ENCODE data around the gene SSB. TPM values are rescaled to one million over a fixed set of nuclear protein-coding genes. Genes with fewer than 3 reads are reported as not detected.

Gene SSB
- 83.5 and 113 TPM in 2 replicates for total RNA-seq

GRCh38 chr2:169798718-169799592, at the start of gene SSB:
SSB (plus strand) TSS chr2:169798871; CDS start chr2:169800961, 2,090 bp downstream.

GRCh38 chr2:169824373-169825333, 26.0 kb downstream of the SSB start, which contains the start of gene METTL5:
METTL5 (minus strand) TSS chr2:169824905; CDS start chr2:169824597, 308 bp downstream.

GRCh38 chr2:169827272-169828140, 28.8 kb downstream of the SSB start, which contains the start of gene UBR3:
UBR3 (plus strand) TSS chr2:169827454; CDS start chr2:169827508, 54 bp downstream.

Other genes starting within 250 kb of the SSB start
- 10.3 and 13.4 TPM in 2 replicates for gene FASTKD1, start 225.0 kb upstream of the SSB start, total RNA-seq
- gene PPIG, start 214.5 kb upstream of the SSB start, total RNA-seq, result 11.6 and 12.9 TPM in 2 replicates
- not detected in 2 replicates for gene CFAP210, start 104.5 kb upstream of the SSB start, total RNA-seq
- 0.45 and 1.7 TPM in 2 replicates for gene PHOSPHO2, start 104.4 kb upstream of the SSB start, total RNA-seq
- gene KLHL23, start 65.0 kb upstream of the SSB start, total RNA-seq, result 4.8 and 4.9 TPM in 2 replicates
- 58.9 and 59.3 TPM in 2 replicates for gene METTL5, start 26.0 kb downstream of the SSB start, total RNA-seq
- gene UBR3, start 28.6 kb downstream of the SSB start, total RNA-seq, result 9.1 and 10.4 TPM in 2 replicates